ENCODE measurements around the gene VWA5B1.

The VWA5B1 gene, protein sequence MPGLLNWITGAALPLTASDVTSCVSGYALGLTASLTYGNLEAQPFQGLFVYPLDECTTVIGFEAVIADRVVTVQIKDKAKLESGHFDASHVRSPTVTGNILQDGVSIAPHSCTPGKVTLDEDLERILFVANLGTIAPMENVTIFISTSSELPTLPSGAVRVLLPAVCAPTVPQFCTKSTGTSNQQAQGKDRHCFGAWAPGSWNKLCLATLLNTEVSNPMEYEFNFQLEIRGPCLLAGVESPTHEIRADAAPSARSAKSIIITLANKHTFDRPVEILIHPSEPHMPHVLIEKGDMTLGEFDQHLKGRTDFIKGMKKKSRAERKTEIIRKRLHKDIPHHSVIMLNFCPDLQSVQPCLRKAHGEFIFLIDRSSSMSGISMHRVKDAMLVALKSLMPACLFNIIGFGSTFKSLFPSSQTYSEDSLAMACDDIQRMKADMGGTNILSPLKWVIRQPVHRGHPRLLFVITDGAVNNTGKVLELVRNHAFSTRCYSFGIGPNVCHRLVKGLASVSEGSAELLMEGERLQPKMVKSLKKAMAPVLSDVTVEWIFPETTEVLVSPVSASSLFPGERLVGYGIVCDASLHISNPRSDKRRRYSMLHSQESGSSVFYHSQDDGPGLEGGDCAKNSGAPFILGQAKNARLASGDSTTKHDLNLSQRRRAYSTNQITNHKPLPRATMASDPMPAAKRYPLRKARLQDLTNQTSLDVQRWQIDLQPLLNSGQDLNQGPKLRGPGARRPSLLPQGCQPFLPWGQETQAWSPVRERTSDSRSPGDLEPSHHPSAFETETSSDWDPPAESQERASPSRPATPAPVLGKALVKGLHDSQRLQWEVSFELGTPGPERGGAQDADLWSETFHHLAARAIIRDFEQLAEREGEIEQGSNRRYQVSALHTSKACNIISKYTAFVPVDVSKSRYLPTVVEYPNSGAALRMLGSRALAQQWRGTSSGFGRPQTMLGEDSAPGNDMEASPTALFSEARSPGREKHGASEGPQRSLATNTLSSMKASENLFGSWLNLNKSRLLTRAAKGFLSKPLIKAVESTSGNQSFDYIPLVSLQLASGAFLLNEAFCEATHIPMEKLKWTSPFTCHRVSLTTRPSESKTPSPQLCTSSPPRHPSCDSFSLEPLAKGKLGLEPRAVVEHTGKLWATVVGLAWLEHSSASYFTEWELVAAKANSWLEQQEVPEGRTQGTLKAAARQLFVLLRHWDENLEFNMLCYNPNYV

DNA sequence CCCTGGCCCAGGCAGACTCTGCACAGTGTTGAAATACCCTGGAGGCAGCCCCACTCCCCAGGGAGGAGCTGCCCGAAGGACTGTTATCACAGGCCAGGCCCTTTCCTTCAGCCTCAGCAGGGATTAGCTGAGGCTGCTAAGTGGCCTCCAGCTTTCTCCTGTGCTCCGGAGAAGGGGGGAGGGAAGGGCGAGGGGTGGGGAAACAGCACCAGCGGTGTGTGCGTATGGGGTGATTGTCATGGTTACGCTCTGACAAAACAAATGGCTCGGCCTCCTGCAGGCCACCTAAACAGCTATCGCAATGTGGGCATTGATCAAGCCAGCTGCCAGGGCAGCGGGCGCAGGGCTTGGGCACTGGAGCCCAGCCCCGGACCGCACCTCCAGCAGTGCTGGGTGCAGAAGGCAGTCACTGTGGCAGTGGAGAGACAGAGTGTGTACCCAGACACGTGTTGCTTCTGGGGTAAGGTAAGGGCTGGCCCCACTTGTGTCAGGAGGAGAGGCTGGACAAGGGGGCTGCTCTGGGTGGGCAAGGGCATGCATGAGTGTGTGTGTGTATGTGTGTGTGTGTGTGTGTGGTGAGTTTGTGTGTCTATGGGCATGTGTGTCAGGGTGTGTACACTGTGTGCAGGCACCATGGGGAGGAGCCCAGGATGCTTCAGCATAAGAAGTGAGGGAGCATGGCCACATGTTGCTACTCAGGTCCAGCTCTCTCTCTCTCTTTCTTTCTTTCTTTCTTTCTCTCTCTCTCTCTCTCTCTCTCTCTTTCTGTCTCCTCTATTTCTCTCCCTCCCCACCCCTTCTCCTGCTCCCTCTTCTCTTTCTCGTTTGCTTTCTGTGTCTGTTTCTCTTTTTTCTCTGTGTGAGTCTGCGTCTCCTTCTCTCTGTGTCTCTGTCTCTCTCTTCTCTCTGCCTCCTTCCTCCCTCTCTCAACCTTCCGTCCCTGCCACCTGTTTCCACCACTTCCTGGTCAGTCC, at the start of gene VWA5B1:
VWA5B1 (plus strand) TSS at position 252 of the 974 bp plus-strand sequence. CDS start 19,727 bp downstream, outside the sequence.
- TF ChIP-seq CTCF (IDR thresholded peaks at IDR 0.05), result no peak
- intact Hi-C loops (cut with DNase I; ENCODE audit: low total_unique reads), result no loop called here
- peaks cover 0 to 65% of the 10 kb centered on the region in 2 donors for H3K27me3 ChIP-seq
- no peak within 1 kb of the TSS for H3K4me3 ChIP-seq
- no peaks in the 10 kb centered on the region for H3K36me3 ChIP-seq
- peaks cover 0 to 5% (median 0%) of the 10 kb centered on the region in 4 donors for H3K4me1 ChIP-seq
- no peaks in the 10 kb centered on the region for H3K9me3 ChIP-seq
- no peak within 1 kb of the TSS for H3K27ac ChIP-seq
- no peak for DNase-seq

DNA sequence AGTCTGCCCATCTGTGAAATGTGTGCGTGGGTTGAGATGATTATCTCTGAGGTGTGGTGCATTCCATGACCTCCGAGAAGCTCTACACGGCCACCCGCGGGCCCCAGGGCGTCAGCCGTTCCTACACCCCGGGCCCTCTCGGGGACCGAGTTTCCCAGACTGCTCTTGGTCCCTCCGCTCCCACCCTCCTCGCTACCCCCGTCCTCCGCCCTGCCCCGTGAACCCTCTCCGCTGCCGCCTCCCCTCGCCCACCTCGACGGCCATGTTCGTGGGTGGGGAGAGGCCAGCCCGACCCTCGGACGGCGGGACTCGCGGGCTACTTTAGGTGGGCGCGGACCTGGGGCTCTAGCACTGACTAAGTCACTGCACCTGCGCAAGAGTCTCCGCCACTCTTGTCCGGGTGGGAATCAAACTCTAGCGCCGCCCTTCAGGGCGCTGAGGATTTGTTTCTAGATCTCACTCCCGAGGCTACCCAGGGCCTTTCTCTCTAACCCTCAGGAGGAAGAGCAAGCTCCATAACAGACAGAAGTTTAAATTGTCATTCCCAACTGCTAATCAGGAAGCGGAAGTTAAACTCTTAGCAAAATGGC, 47.7 kb upstream of the VWA5B1 start:
- H3K36me3 ChIP-seq, result no peaks in the 10 kb centered on the region
- no peaks in the 10 kb centered on the region for H3K9me3 ChIP-seq
- no peak for TF ChIP-seq CTCF (IDR thresholded peaks at IDR 0.05)
- DNase-seq, result no peak
- no peak overlapping the region for H3K4me3 ChIP-seq
- H3K27ac ChIP-seq, result no peak overlapping the region
- H3K27me3 ChIP-seq, result peaks cover 0 to 38% of the 10 kb centered on the region in 2 donors
- intact Hi-C loops (cut with DNase I; ENCODE audit: low total_unique reads), result no loop called here
- no peaks in the 10 kb centered on the region for H3K4me1 ChIP-seq

GRCh38 chr1:20248971-20249612, 41.6 kb upstream of the VWA5B1 start:
- DNase-seq, result no peak
- H3K27ac ChIP-seq, result no peak overlapping the region
- intact Hi-C loops (cut with DNase I; ENCODE audit: low total_unique reads), result no loop called here
- TF ChIP-seq CTCF (IDR thresholded peaks at IDR 0.05), result no peak
- no peaks in the 10 kb centered on the region for H3K9me3 ChIP-seq
- H3K4me3 ChIP-seq, result no peak overlapping the region
- peaks cover 0 to 39% of the 10 kb centered on the region in 2 donors for H3K27me3 ChIP-seq
- H3K4me1 ChIP-seq, result no peaks in the 10 kb centered on the region
- H3K36me3 ChIP-seq, result no peaks in the 10 kb centered on the region

GRCh38 chr1:20250340-20250989, 40.2 kb upstream of the VWA5B1 start:
- H3K36me3 ChIP-seq, result no peaks in the 10 kb centered on the region
- H3K4me1 ChIP-seq, result no peaks in the 10 kb centered on the region
- TF ChIP-seq CTCF (IDR thresholded peaks at IDR 0.05), result no peak
- no peak overlapping the region for H3K4me3 ChIP-seq
- no peak overlapping the region for H3K27ac ChIP-seq
- intact Hi-C loops (cut with DNase I; ENCODE audit: low total_unique reads), result no loop called here
- no peaks in the 10 kb centered on the region for H3K9me3 ChIP-seq
- DNase-seq, result no peak
- H3K27me3 ChIP-seq, result peaks cover 0 to 39% of the 10 kb centered on the region in 2 donors
